OCI-LY1 (cell line): Measurements from ENCODE around the gene BRD1.

Source experiments
- H2AFZ ChIP-seq: fragments of 200-600 bp; sonication (generic), shearing (Covaris generic); 2 replicates; pipeline ENCODE4 v1.6.0; 2014; ENCODE audit warnings: antibody characterized with exemption, mild to moderate bottlenecking, low read length
- H3F3A ChIP-seq: fragments of 200-600 bp; sonication (generic), shearing (Covaris generic); 2 replicates; pipeline ENCODE4 v1.6.0; 2014; ENCODE audit warnings: mild to moderate bottlenecking, antibody characterized with exemption, low read length, moderate library complexity; ENCODE audit not compliant: insufficient read depth
- H3K27ac ChIP-seq: fragments of 200-600 bp; sonication (generic); 2 replicates; pipeline ENCODE4 v1.5.1; 2014; ENCODE audit warnings: low read length, mixed run types, mild to moderate bottlenecking, low read depth; ENCODE audit not compliant: poor library complexity, severe bottlenecking
- H3K27me3 ChIP-seq: fragments of 200-600 bp; sonication (generic); 2 replicates; pipeline ENCODE4 v1.6.0; 2014; ENCODE audit warnings: antibody characterized with exemption, mild to moderate bottlenecking, low read length, moderate library complexity; ENCODE audit not compliant: insufficient read depth
- H3K36me3 ChIP-seq: fragments of 200-600 bp; sonication (generic); 2 replicates; pipeline ENCODE4 v1.6.1; 2014; ENCODE audit warnings: mild to moderate bottlenecking, antibody characterized with exemption, low read length, moderate library complexity, mixed read lengths; ENCODE audit not compliant: insufficient read depth
- H3K4me1 ChIP-seq: fragments of 200-600 bp; sonication (generic); 2 replicates; pipeline ENCODE4 v1.5.1; 2014; ENCODE audit warnings: mild to moderate bottlenecking, low read length, moderate library complexity; ENCODE audit not compliant: insufficient read depth, severe bottlenecking
- H3K4me2 ChIP-seq: fragments of 200-600 bp; sonication (generic), shearing (Covaris generic); 2 replicates; pipeline ENCODE4 v1.6.1; 2014; ENCODE audit warnings: low read length
- H3K4me3 ChIP-seq: fragments of 200-600 bp; sonication (generic); 2 replicates; pipeline ENCODE4 v1.5.1; 2014; ENCODE audit warnings: low read length, low read depth, mild to moderate bottlenecking, mixed read lengths; ENCODE audit not compliant: poor library complexity, severe bottlenecking
- H3K79me2 ChIP-seq: fragments of 200-600 bp; shearing (Covaris generic); 2 replicates; pipeline ENCODE4 v1.6.1; 2016; ENCODE audit warnings: mixed run types, low read length, mixed read lengths; ENCODE audit not compliant: insufficient read depth
- H3K9ac ChIP-seq: fragments of 200-600 bp; sonication (generic), shearing (Covaris generic); 2 replicates; pipeline ENCODE4 v1.6.1; 2014; ENCODE audit warnings: mild to moderate bottlenecking, low read length, mixed read lengths
- H3K9me2 ChIP-seq: fragments of 200-600 bp; sonication (generic), shearing (Covaris generic); 2 replicates; pipeline ENCODE4 v1.6.1; 2014; ENCODE audit warnings: low read depth, mild to moderate bottlenecking, low read length, mixed read lengths
- H3K9me3 ChIP-seq: fragments of 200-600 bp; shearing (Covaris generic); 2 replicates; pipeline ENCODE4 v1.6.1; 2014; ENCODE audit warnings: low read length, mixed read lengths
- H4K20me1 ChIP-seq: fragments of 200-600 bp; sonication (generic), shearing (Covaris generic); 2 replicates; pipeline ENCODE4 v1.6.0; 2016; ENCODE audit warnings: mild to moderate bottlenecking, low read length; ENCODE audit not compliant: insufficient read depth
- CTCF ChIP-seq: fragments of 200-600 bp; sonication (generic), shearing (Covaris generic); IDR thresholded peaks from 2 replicates; pipeline ENCODE4 v1.5.1; 2017; ENCODE audit warnings: mild to moderate bottlenecking, antibody characterized with exemption, low read length, moderate library complexity, mixed read lengths
- EZH2 ChIP-seq: fragments of 200-600 bp; sonication (generic), shearing (Covaris generic); IDR thresholded peaks from 2 replicates; pipeline ENCODE4 v1.8.0; 2017; ENCODE audit warnings: borderline replicate concordance, mixed run types, mild to moderate bottlenecking, antibody characterized with exemption, low read length, moderate library complexity, mixed read lengths

Gene BRD1

GRCh38 chr22:49797706-49798105 is 30.0 kb downstream of the BRD1 start:
- no peaks in the 10 kb centered on the region for H4K20me1 ChIP-seq
- no peak overlapping the region for H3K27ac ChIP-seq

GRCh38 chr22:49796596-49797270 is 30.9 kb downstream of the BRD1 start:
- peaks cover 11% of the 10 kb centered on the region; the same call in 1 of the 2 replicates for H3K79me2 ChIP-seq
- H3K4me2 ChIP-seq, result no peak overlapping the region
- no peaks in the 10 kb centered on the region for H4K20me1 ChIP-seq
- peaks cover 90% of the 10 kb centered on the region for H3K36me3 ChIP-seq
- no peak overlapping the region for H3K4me3 ChIP-seq
- no peaks in the 10 kb centered on the region for H3F3A ChIP-seq
- H3K4me1 ChIP-seq, result no peaks in the 10 kb centered on the region
- H3K9ac ChIP-seq, result no peak overlapping the region
- H3K9me3 ChIP-seq, result no peaks in the 10 kb centered on the region
- no peaks in the 10 kb centered on the region for H3K9me2 ChIP-seq
- no peak overlapping the region for H2AFZ ChIP-seq
- no peak overlapping the region for H3K27ac ChIP-seq
- H3K27me3 ChIP-seq, result no peaks in the 10 kb centered on the region
- no peak for TF ChIP-seq EZH2
- TF ChIP-seq CTCF, result no peak

More at GRCh38 chr22:49797706-49798105, 30.0 kb downstream of the BRD1 start:
- Histone ChIP-seq H3K4me2 (no peak overlapping the region), H3K4me1 (no peaks in the 10 kb centered on the region), H3K79me2 (peaks cover 15% of the 10 kb centered on the region; the same call in 1 of the 2 replicates), H2AFZ (no peak overlapping the region), H3K27me3 (no peaks in the 10 kb centered on the region), H3K9ac (no peak overlapping the region), H3K4me3 (no peak overlapping the region), H3K36me3 (peaks cover 86% of the 10 kb centered on the region), H3K9me2 (no peaks in the 10 kb centered on the region), H3F3A (no peaks in the 10 kb centered on the region), H3K9me3 (no peaks in the 10 kb centered on the region)
- no peak for TF ChIP-seq CTCF
- TF ChIP-seq EZH2, result no peak

GRCh38 chr22:49795521-49795920 is 32.2 kb downstream of the BRD1 start:
- H3F3A ChIP-seq, result no peaks in the 10 kb centered on the region
- H3K27me3 ChIP-seq, result no peaks in the 10 kb centered on the region
- no peak overlapping the region for H3K27ac ChIP-seq
- no peaks in the 10 kb centered on the region for H3K9me3 ChIP-seq
- no peak overlapping the region for H2AFZ ChIP-seq
- TF ChIP-seq EZH2, result no peak
- no peak overlapping the region for H3K4me3 ChIP-seq
- no peak overlapping the region for H3K4me2 ChIP-seq
- H4K20me1 ChIP-seq, result no peaks in the 10 kb centered on the region; the same call in 1 of the 2 replicates
- H3K36me3 ChIP-seq, result peaks cover 94% of the 10 kb centered on the region
- peaks cover 4% of the 10 kb centered on the region; the same call in 1 of the 2 replicates for H3K79me2 ChIP-seq
- no peak overlapping the region for H3K9ac ChIP-seq
- H3K9me2 ChIP-seq, result no peaks in the 10 kb centered on the region
- no peaks in the 10 kb centered on the region for H3K4me1 ChIP-seq

- H2AFZ ChIP-seq, result no peak overlapping the region
- no peak overlapping the region for H3K9ac ChIP-seq
- no peaks in the 10 kb centered on the region for H3F3A ChIP-seq
- no peaks in the 10 kb centered on the region for H3K9me3 ChIP-seq
- no peaks in the 10 kb centered on the region for H3K27me3 ChIP-seq
- peaks cover 11% of the 10 kb centered on the region for H3K4me1 ChIP-seq
- H3K36me3 ChIP-seq, result peaks cover 96% of the 10 kb centered on the region
- no peak overlapping the region for H3K4me2 ChIP-seq
- H4K20me1 ChIP-seq, result no peaks in the 10 kb centered on the region; the same call in 1 of the 2 replicates
- TF ChIP-seq EZH2 (no peak), CTCF (no peak)
- H3K79me2 ChIP-seq, result 0 out of 2 replicates have a peak, but pooled peaks cover 4% of the 10 kb centered on the region
- no peak overlapping the region for H3K27ac ChIP-seq
- no peaks in the 10 kb centered on the region for H3K9me2 ChIP-seq
- H3K4me3 ChIP-seq, result no peak overlapping the region
These were observed 33.8 kb downstream of the BRD1 start for GRCh38 chr22:49793871-49794270.
